A673 (cell line): ENCODE data around the gene SPINK8. TPM values are rescaled to one million over a fixed set of nuclear protein-coding genes. Genes with fewer than 3 reads are reported as not detected.

Source experiments
- BruUV-seq: library from RNA; stranded (reverse); fragments of 400-500 nt; replicated peaks from 2 replicates; lab custom pipeline; 2021; lab: Mats Ljungman, UMichigan
- CTCF ChIA-PET: fragments of 300-600 bp; sonication (Branson Sonifier 250); formaldehyde crosslinking; loops from one replicate; lab custom pipeline; 2022; ENCODE audit warnings: antibody characterized with exemption; lab: Charles Lee
- POLR2A ChIA-PET: fragments of 300-600 bp; sonication (Branson Sonifier 250); formaldehyde crosslinking; loops from one replicate; lab custom pipeline; 2022; ENCODE audit warnings: antibody characterized with exemption; ENCODE audit not compliant: low non-redundant PET; lab: Charles Lee
- DNase-seq: peaks from one replicate; pipeline ENCODE4 v3.0.0-alpha.2; 2015; ENCODE audit warnings: low spot score
- H3K27ac ChIP-seq: fragments of 200-600 bp; sonication (generic); 2 replicates; pipeline ENCODE4 v1.5.1; 2016; ENCODE audit warnings: mixed run types, low read depth, mild to moderate bottlenecking, mixed read lengths, antibody characterized with exemption, low read length; ENCODE audit not compliant: poor library complexity, severe bottlenecking
- H3K27me3 ChIP-seq: fragments of 200-600 bp; sonication (generic); replicated peaks from 2 replicates; pipeline ENCODE4 v1.6.1; 2017; ENCODE audit warnings: mixed run types, low read depth, mild to moderate bottlenecking, mixed read lengths, antibody characterized with exemption, low read length; ENCODE audit not compliant: insufficient read depth, poor library complexity
- H3K36me3 ChIP-seq: fragments of 200-600 bp; sonication (generic); 2 replicates; pipeline ENCODE4 v1.6.1; 2016; ENCODE audit warnings: mixed run types, mild to moderate bottlenecking, mixed read lengths, antibody characterized with exemption, low read length; ENCODE audit not compliant: insufficient read depth, poor library complexity, severe bottlenecking
- H3K4me1 ChIP-seq: fragments of 200-600 bp; sonication (generic); 2 replicates; pipeline ENCODE4 v1.6.1; 2017; ENCODE audit warnings: mixed run types, mild to moderate bottlenecking, mixed read lengths, antibody characterized with exemption, low read length; ENCODE audit not compliant: insufficient read depth, poor library complexity, severe bottlenecking
- H3K4me3 ChIP-seq: fragments of 200-600 bp; sonication (generic); 2 replicates; pipeline ENCODE4 v1.5.1; 2016; ENCODE audit warnings: low read depth, mixed run types, mild to moderate bottlenecking, mixed read lengths, low read length; ENCODE audit not compliant: poor library complexity, severe bottlenecking
- H3K9me3 ChIP-seq: fragments of 200-600 bp; sonication (generic); 2 replicates; pipeline ENCODE4 v1.6.1; 2016; ENCODE audit warnings: mixed run types, low read depth, mild to moderate bottlenecking, mixed read lengths, antibody characterized with exemption, low read length; ENCODE audit not compliant: poor library complexity, severe bottlenecking
- EZH2 ChIP-seq: fragments of 200-600 bp; sonication (generic); IDR thresholded peaks from 2 replicates; pipeline ENCODE4 v1.6.1; 2017; ENCODE audit warnings: borderline replicate concordance, low read depth, mild to moderate bottlenecking, mixed read lengths, antibody characterized with exemption, low read length; ENCODE audit not compliant: poor library complexity, severe bottlenecking
- intact Hi-C: fragments of 100-400 bp; cut with micrococcal nuclease; formaldehyde crosslinking; loops from one replicate; pipeline ENCODE4 v1.10.0; 2022; ENCODE audit not compliant: unreplicated experiment
- total RNA-seq: library from RNA; stranded (reverse); gene quantifications from 2 replicates; pipeline ENCODE4 v1.2.3, GENCODE V29; 2021
- TF ChIP-seq, protein P1 (sequence below): fragments of 300-800, 200-600 bp; sonication (generic); conservative IDR thresholded peaks from 2 replicates; pipeline ENCODE4 v1.5.1; 2017; ENCODE audit warnings: low read depth, mild to moderate bottlenecking, antibody characterized with exemption, low read length, moderate library complexity, mixed read lengths

The SPINK8 gene
- total RNA-seq, 1 experiment from 2014 or later, result not detected

DNA sequence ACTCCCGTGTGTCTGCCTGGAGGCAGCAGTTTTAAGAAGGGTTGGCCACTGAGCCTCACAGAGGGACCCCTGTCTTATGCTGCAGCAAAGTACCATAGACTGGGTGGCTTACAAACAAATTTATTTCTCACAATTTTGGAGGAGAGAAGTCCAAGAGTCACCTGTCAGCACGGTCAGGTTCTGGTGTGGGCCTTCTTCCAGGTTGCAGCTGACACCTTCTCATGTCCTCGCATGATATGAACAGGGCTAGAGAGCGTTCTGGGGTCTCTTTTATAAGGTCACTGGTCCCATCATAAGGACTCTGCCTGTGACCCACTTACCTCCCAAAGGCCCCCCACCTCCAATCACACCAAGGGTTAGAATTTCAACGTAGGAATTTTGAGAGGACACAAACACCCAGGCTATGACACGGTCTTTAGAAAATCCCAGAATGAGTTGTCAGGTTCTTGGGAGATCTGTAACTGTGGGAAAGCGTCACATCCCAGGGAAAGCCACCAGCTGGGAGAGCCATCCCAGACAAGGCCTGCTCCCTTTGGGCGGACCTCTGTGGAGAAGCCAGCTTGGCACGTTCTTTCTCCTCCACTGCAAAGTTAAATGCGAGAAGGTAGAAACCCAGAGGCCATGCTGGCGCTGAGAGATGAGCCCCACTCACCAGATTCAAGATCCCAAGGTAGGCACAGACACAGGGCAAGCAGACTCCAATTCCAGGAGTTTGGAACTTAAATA is 38.4 kb upstream of the SPINK8 start, which contains the start of gene FBXW12:
Gene FBXW12, plus strand, starts transcription at position 569 of the 726 bp plus-strand sequence. CDS start 549 bp downstream, outside the sequence.
- Histone ChIP-seq H3K27me3 (no peaks in the 10 kb centered on the region), H3K4me1 (no peaks in the 10 kb centered on the region), H3K27ac (no peak within 1 kb of the TSS), H3K36me3 (no peaks in the 10 kb centered on the region), H3K4me3 (no peak within 1 kb of the TSS), H3K9me3 (no peaks in the 10 kb centered on the region)
- ChIA-PET POLR2A (no interaction called here), CTCF (no interaction called here)
- intact Hi-C loops, result no loop called here
- BruUV-seq, result no TSS peak
- TF ChIP-seq, protein P1, sequence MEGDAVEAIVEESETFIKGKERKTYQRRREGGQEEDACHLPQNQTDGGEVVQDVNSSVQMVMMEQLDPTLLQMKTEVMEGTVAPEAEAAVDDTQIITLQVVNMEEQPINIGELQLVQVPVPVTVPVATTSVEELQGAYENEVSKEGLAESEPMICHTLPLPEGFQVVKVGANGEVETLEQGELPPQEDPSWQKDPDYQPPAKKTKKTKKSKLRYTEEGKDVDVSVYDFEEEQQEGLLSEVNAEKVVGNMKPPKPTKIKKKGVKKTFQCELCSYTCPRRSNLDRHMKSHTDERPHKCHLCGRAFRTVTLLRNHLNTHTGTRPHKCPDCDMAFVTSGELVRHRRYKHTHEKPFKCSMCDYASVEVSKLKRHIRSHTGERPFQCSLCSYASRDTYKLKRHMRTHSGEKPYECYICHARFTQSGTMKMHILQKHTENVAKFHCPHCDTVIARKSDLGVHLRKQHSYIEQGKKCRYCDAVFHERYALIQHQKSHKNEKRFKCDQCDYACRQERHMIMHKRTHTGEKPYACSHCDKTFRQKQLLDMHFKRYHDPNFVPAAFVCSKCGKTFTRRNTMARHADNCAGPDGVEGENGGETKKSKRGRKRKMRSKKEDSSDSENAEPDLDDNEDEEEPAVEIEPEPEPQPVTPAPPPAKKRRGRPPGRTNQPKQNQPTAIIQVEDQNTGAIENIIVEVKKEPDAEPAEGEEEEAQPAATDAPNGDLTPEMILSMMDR, result no peak
- TF ChIP-seq EZH2, result no peak
- no peak for DNase-seq

DNA sequence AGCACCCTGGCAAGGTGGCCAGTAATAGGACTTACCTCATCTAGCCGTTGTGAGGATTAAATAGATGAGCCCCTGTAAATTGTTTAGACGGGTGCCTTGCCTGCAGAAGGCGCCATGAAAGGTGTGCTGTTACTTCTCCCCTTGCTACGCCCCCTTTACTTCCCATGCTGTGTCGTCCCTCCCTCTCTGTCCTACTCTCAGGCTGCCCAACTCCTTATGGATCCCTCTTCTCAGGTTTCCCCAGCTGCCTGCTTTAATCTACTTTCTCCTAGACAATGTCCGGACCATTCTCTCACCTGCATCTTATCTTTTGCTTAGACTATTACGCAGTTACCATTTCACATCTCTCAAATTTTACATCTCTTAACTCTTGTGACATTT is 36.9 kb upstream of the SPINK8 start:
- no peaks in the 10 kb centered on the region for H3K9me3 ChIP-seq
- no peaks in the 10 kb centered on the region for H3K36me3 ChIP-seq
- H3K27ac ChIP-seq, result no peak overlapping the region
- intact Hi-C loops, result no loop called here
- H3K4me3 ChIP-seq, result no peak overlapping the region
- no peaks in the 10 kb centered on the region for H3K27me3 ChIP-seq
- ChIA-PET POLR2A (no interaction called here), CTCF (no interaction called here)
- TF ChIP-seq EZH2, result no peak
- TF ChIP-seq, protein P1, result no peak
- no peak for DNase-seq
- BruUV-seq, result no TSS peak
- no peaks in the 10 kb centered on the region for H3K4me1 ChIP-seq

DNA sequence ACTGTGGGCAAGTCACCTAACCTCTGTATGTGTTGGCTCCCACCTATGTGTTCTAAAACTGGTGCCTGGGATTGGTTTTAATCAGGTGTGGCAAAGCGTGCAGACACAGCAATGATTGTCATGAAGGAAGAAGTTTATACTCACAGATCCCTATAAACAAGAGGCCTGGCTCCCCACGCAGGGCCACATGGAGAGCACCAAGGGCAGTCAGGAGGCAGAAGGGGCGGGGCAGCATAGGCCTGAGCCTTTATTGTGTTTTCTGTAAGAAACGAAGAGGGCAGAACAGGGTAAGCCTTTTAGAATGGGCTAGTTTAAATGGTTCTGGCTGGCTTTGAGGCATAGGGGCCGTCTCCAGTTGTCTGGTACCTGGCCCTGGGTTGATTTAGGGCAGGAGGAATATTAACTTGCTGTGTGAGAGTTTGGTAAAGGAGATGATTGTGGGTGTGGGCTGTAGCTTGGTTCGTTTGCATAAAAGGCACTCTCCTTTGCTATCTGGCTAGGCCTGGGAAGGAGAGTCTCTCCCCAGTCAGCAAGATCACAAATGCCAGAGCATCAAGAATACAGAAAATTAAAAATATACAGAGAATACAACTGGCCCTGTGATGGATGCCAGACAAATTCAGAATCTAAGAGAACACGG is 36.4 kb upstream of the SPINK8 start:
- no peak for DNase-seq
- Histone ChIP-seq H3K36me3 (no peaks in the 10 kb centered on the region), H3K27me3 (no peaks in the 10 kb centered on the region), H3K9me3 (no peaks in the 10 kb centered on the region), H3K27ac (no peak overlapping the region), H3K4me3 (no peak overlapping the region), H3K4me1 (no peaks in the 10 kb centered on the region)
- intact Hi-C loops, result no loop called here
- ChIA-PET POLR2A (no interaction called here), CTCF (no interaction called here)
- BruUV-seq, result no TSS peak
- no peak for TF ChIP-seq EZH2
- TF ChIP-seq, protein P1, result no peak
